ENCODE results near the gene BRINP1.

The BRINP1 gene

GRCh38 chr9:119159386-119159785 is 209.8 kb downstream of the BRINP1 start:
- H3K27ac ChIP-seq: no peak overlapping the region

GRCh38 chr9:119157196-119157595 is 212.0 kb downstream of the BRINP1 start:
- Histone ChIP-seq H3K27ac (no peak overlapping the region), H3K4me3 (no peak overlapping the region)

More at GRCh38 chr9:119159386-119159785, 209.8 kb downstream of the BRINP1 start:
- no peak overlapping the region for H3K4me3 ChIP-seq

- no peak overlapping the region for H3K4me3 ChIP-seq
- no peak overlapping the region for H3K27ac ChIP-seq
These were observed 212.9 kb downstream of the BRINP1 start for GRCh38 chr9:119156354-119156753.

- Histone ChIP-seq H3K27ac (no peak overlapping the region), H3K4me3 (no peak overlapping the region)
These were observed 214.7 kb downstream of the BRINP1 start for GRCh38 chr9:119154527-119154926.

- Histone ChIP-seq H3K27ac (no peak overlapping the region), H3K4me3 (no peak overlapping the region)
These were observed 215.8 kb downstream of the BRINP1 start for GRCh38 chr9:119153402-119153801.

- Histone ChIP-seq H3K4me3 (no peak overlapping the region), H3K27ac (no peak overlapping the region)
These were observed 220.4 kb downstream of the BRINP1 start for GRCh38 chr9:119148855-119149254.

GRCh38 chr9:119137479-119137878 is 231.8 kb downstream of the BRINP1 start:
- no peak overlapping the region for H3K27ac ChIP-seq
- H3K4me3 ChIP-seq: no peak overlapping the region

GRCh38 chr9:119126040-119126439 is 243.2 kb downstream of the BRINP1 start:
- Histone ChIP-seq H3K4me3 (no peak overlapping the region), H3K27ac (no peak overlapping the region)

- Histone ChIP-seq H3K27ac (no peak overlapping the region), H3K4me3 (no peak overlapping the region)
These were observed 247.3 kb downstream of the BRINP1 start for GRCh38 chr9:119121899-119122298.

GRCh38 chr9:119117409-119117808 is 251.8 kb downstream of the BRINP1 start:
- no peak overlapping the region for H3K27ac ChIP-seq

More at GRCh38 chr9:119117409-119117808, 251.8 kb downstream of the BRINP1 start:
- H3K4me3 ChIP-seq: no peak overlapping the region
